PC-3 (cell line): Measurements from ENCODE around the gene TMEM184B. TPM values are rescaled to one million over a fixed set of nuclear protein-coding genes. Genes with fewer than 3 reads are reported as not detected.

Source experiments
- ATAC-seq: fragments of 200-7000 bp; cut with Tn5 transposase; 2 replicates; pipeline ENCODE4 v1.9.1; 2020; ENCODE audit warnings: mild to moderate bottlenecking, moderate library complexity
- BruUV-seq: library from RNA; stranded (reverse); fragments of 400-500 nt; replicated peaks from 2 replicates; lab custom pipeline; 2021; lab: Mats Ljungman, UMichigan
- CTCF ChIA-PET: fragments of 300-600 bp; sonication (Branson Sonifier 250); formaldehyde crosslinking; loops from one replicate; lab custom pipeline; 2022; ENCODE audit warnings: antibody characterized with exemption; lab: Charles Lee
- POLR2A ChIA-PET: fragments of 300-600 bp; sonication (Branson Sonifier 250); formaldehyde crosslinking; loops from one replicate; lab custom pipeline; 2022; ENCODE audit warnings: antibody characterized with exemption; ENCODE audit not compliant: unreplicated experiment; lab: Charles Lee
- DNase-seq: peaks from one replicate; pipeline ENCODE4 v3.0.0-alpha.2; 2015
- H2AFZ ChIP-seq: fragments of 300-600 bp; sonication (generic); 2 replicates; pipeline ENCODE4 v1.6.0; 2016; ENCODE audit warnings: antibody characterized with exemption, low read length
- H3F3A ChIP-seq: fragments of 300-600 bp; sonication (generic); one replicate; pipeline ENCODE4 v1.6.0; 2017; ENCODE audit warnings: antibody characterized with exemption, low read length, control low read depth, mild to moderate bottlenecking; ENCODE audit not compliant: unreplicated experiment
- H3K27ac ChIP-seq: fragments of 300-600 bp; sonication (generic); 2 replicates; pipeline ENCODE4 v1.5.1; 2016; ENCODE audit warnings: mild to moderate bottlenecking, low read length
- H3K27me3 ChIP-seq: fragments of 300-600 bp; sonication (generic); 2 replicates; pipeline ENCODE4 v1.6.1; 2016; ENCODE audit warnings: low read length, mixed read lengths
- H3K36me3 ChIP-seq: fragments of 300-600 bp; sonication (generic); 2 replicates; pipeline ENCODE4 v1.6.1; 2016; ENCODE audit warnings: low read depth, mixed run types, low read length, mixed read lengths
- H3K4me1 ChIP-seq: fragments of 300-600 bp; sonication (generic); 2 replicates; pipeline ENCODE4 v1.5.1; 2016; ENCODE audit warnings: low read length; ENCODE audit not compliant: insufficient read depth
- H3K4me2 ChIP-seq: fragments of 300-600 bp; sonication (generic); 2 replicates; pipeline ENCODE4 v1.6.0; 2016; ENCODE audit warnings: low read length
- H3K4me3 ChIP-seq: fragments of 300-600 bp; sonication (generic); 2 replicates; pipeline ENCODE4 v1.5.1; 2016; ENCODE audit warnings: mild to moderate bottlenecking, low read length, mixed read lengths
- H3K79me2 ChIP-seq: fragments of 300-600 bp; sonication (generic); 2 replicates; pipeline ENCODE4 v1.6.1; 2017; ENCODE audit warnings: low read length, mixed read lengths
- H3K9ac ChIP-seq: fragments of 300-600 bp; sonication (generic); 2 replicates; pipeline ENCODE4 v1.6.0; 2016; ENCODE audit warnings: mild to moderate bottlenecking, low read length
- H3K9me2 ChIP-seq: fragments of 300-600 bp; sonication (generic); replicated peaks from 2 replicates; pipeline ENCODE4 v1.6.1; 2016; ENCODE audit warnings: mixed run types, low read length, mixed read lengths
- H3K9me3 ChIP-seq: fragments of 300-600 bp; sonication (generic); 2 replicates; pipeline ENCODE4 v1.6.1; 2016; ENCODE audit warnings: low read length, mixed read lengths
- H4K20me1 ChIP-seq: fragments of 300-600 bp; sonication (generic); 2 replicates; pipeline ENCODE4 v1.6.1; 2016; ENCODE audit warnings: low read length, mixed read lengths
- EZH2 ChIP-seq: fragments of 300-600 bp; sonication (generic); IDR thresholded peaks from one replicate; pipeline ENCODE4 v1.6.1; 2017; ENCODE audit warnings: antibody characterized with exemption, mild to moderate bottlenecking, low read length; ENCODE audit not compliant: unreplicated experiment
- EZH2phosphoT487 ChIP-seq: fragments of 300-600 bp; sonication (generic); IDR thresholded peaks from 2 replicates; pipeline ENCODE4 v1.6.1; 2018; ENCODE audit warnings: mild to moderate bottlenecking, antibody characterized with exemption, low read length, borderline replicate concordance
- intact Hi-C: fragments of 100-400 bp; cut with micrococcal nuclease; formaldehyde crosslinking; loops from 2 replicates; pipeline ENCODE4 v1.9.0; 2023
- total RNA-seq: library from RNA; depleted of rRNA; stranded (reverse); fragments of >200 nt; gene quantifications from 2 replicates; pipeline ENCODE4 v1.2.3, GENCODE V29; 2014
- TF ChIP-seq, protein P1 (sequence below): fragments of 300-600 bp; sonication (generic); conservative IDR thresholded peaks from 2 replicates; pipeline ENCODE4 v1.5.1; 2017; ENCODE audit warnings: antibody characterized with exemption, low read depth, mild to moderate bottlenecking, low read length

The TMEM184B gene
- total RNA-seq, 1 experiment from 2014 or later = 37.5 TPM

DNA sequence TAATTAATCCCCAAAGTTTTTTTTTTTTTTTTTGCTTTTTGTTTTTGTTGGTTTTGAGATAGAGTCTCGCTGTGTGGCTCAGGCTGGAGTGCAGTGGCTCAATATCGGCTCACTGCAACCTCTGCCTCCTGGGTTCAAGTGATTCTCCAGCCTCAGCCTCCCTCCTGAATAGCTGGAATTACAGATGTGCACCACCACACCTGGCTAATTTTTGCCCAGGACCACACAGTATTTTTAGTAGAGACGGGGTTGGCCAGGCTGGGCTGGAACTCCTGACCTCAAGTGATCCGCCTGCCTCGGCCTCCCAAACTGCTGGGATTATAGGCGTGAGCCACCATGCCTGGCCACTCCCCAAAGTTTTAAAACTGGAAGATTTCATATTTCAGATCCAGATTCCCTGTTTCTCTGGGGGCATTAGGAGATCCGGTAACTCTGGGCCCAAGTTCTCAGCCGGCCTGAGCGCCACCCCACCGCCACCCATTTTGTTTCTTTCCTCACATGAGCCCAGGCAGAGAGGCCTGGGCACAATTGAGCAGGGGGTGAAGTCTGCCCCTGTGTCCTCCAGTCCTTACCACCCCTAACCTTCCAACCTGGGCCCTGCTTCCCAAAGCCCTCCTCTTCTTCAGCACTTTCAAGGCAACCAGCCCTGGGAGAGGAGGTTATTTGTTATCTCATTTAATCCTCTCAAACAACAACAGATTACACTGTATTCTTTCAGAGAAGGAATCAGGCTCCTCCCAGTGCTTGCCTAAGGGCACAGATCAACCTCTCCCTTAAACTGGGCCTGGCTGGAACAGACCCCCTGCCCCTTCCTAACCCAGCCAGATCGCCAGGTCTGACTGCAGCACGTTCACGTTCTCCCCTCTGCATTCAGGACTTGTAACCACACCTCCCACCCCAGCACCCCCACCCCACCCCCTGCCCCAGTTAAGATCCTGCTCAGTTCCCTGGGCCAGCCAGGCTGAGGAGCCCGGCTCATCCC is 46.3 kb upstream of the TMEM184B start:
- Histone ChIP-seq H3F3A (no peaks in the 10 kb centered on the region), H3K9ac (peak overlapping the region; percentile 92), H3K36me3 (no peaks in the 10 kb centered on the region), H3K4me2 (peak overlapping the region; percentile 97), H3K9me2 (no peaks in the 10 kb centered on the region), H3K27me3 (no peaks in the 10 kb centered on the region), H3K79me2 (peaks cover 36% of the 10 kb centered on the region), H3K4me1 (peaks cover 27% of the 10 kb centered on the region), H3K4me3 (no peak overlapping the region), H3K27ac (peak overlapping the region; percentile 99), H4K20me1 (peaks cover 11% of the 10 kb centered on the region), H2AFZ (no peak overlapping the region), H3K9me3 (no peaks in the 10 kb centered on the region)
- no peak for TF ChIP-seq EZH2
- TF ChIP-seq, protein P1, sequence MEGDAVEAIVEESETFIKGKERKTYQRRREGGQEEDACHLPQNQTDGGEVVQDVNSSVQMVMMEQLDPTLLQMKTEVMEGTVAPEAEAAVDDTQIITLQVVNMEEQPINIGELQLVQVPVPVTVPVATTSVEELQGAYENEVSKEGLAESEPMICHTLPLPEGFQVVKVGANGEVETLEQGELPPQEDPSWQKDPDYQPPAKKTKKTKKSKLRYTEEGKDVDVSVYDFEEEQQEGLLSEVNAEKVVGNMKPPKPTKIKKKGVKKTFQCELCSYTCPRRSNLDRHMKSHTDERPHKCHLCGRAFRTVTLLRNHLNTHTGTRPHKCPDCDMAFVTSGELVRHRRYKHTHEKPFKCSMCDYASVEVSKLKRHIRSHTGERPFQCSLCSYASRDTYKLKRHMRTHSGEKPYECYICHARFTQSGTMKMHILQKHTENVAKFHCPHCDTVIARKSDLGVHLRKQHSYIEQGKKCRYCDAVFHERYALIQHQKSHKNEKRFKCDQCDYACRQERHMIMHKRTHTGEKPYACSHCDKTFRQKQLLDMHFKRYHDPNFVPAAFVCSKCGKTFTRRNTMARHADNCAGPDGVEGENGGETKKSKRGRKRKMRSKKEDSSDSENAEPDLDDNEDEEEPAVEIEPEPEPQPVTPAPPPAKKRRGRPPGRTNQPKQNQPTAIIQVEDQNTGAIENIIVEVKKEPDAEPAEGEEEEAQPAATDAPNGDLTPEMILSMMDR = no peak
- TF ChIP-seq EZH2phosphoT487 = no peak
- BruUV-seq = TSS peak; percentile 47
- intact Hi-C loops = loop anchor here (2.0 to 5.0 kb wide), 2 partner anchors 20 to 82 kb away; no protein-coding TSS in a partner anchor
- DNase-seq (no peak), ATAC-seq (no peak)
- CTCF ChIA-PET = no interaction called here
- POLR2A ChIA-PET = interaction anchor here (0.6 to 1.2 kb wide), 2 partner anchors 36 to 267 kb away, joined by 4 read pairs; no protein-coding TSS in a partner anchor

DNA sequence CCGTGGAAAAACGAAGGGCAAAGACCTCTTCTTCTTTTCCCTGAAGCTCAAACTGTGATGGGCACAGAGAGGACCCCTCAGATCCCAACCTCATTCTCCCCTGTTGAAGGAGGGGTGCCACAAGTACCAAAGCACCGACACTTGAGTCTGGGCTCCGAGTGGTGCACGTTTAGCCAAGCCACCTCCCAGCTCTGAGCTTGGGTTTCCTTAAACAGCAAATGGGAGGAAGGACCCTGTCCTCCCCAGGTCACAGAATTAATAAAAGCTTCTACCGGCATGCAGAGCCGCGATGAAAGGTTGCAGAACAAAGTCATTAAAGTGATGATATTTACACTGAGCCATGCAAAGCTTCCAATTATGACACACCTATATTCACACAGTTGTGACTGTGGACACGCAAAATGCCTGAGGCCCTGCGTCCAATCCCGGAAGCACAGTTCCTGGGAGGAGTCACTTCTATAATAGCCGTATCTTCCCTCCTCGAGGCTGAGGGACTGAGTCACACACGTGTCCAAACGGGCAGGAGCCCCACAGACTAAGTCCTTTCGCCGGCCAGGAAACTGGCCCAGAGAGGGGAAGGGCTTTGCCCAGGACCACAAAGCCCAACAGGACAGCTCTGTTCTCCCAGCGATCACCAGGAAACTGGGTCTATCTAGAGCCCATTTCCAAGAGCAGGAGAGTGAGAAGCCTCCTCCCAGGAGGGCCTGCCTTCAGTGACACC is 45.3 kb upstream of the TMEM184B start:
- Histone ChIP-seq H3K4me2 (peak overlapping the region; percentile 97), H3K36me3 (0 out of 2 replicates have a peak, but pooled peaks cover under 1% of the 10 kb centered on the region), H3K79me2 (peaks cover 45% of the 10 kb centered on the region), H3K4me3 (peak overlapping the region; percentile 76), H3F3A (no peaks in the 10 kb centered on the region), H3K9ac (peak overlapping the region; percentile 92), H2AFZ (peak overlapping the region; percentile 29), H3K9me3 (no peaks in the 10 kb centered on the region), H3K9me2 (no peaks in the 10 kb centered on the region), H3K27me3 (no peaks in the 10 kb centered on the region), H3K27ac (peak overlapping the region; percentile 99), H3K4me1 (peaks cover 36% of the 10 kb centered on the region), H4K20me1 (peaks cover 11% of the 10 kb centered on the region)
- no TSS peak for BruUV-seq
- ATAC-seq = peak; percentile 62
- no peak for TF ChIP-seq EZH2
- no peak for TF ChIP-seq EZH2phosphoT487
- TF ChIP-seq, protein P1 = no peak
- POLR2A ChIA-PET = interaction anchor here (0.5 to 1.2 kb wide), 7 partner anchors 27 to 266 kb away, joined by 3 to 42 read pairs (median 4); no protein-coding TSS in a partner anchor
- intact Hi-C loops = loop anchor here (2.0 to 5.0 kb wide), 2 partner anchors 19 to 81 kb away; no protein-coding TSS in a partner anchor
- DNase-seq = peak; percentile 95
- CTCF ChIA-PET = no interaction called here
